GM12878 (cell line): ENCODE results near the gene HOOK2. TPM values are rescaled to one million over a fixed set of nuclear protein-coding genes. Genes with fewer than 3 reads are reported as not detected.
A peak's percentile ranks its signal among the peaks of the same experiment; 100 is the strongest.

Experiments
- BCLAF1 ChIP-seq: fragments of 450-650 bp; IDR thresholded peaks from 2 replicates; pipeline ENCODE4 v1.6.1; 2017; ENCODE audit warnings: antibody characterized with exemption, mild to moderate bottlenecking, moderate library complexity
- CBX5 ChIP-seq: sonication (generic); IDR thresholded peaks from 2 replicates; pipeline ENCODE4 v1.6.1; 2016; ENCODE audit warnings: low read depth, moderate library complexity, mild to moderate bottlenecking, inconsistent platforms
- CEBPB ChIP-seq, 2 experiments: fragments of 150-350 bp in 1 of 2; IDR thresholded peaks; 2 replicates each; pipeline ENCODE4 v1.6.1; 2012 to 2014; ENCODE audit warnings: low read depth in 2 of 2, low read length in 2 of 2, borderline replicate concordance in 1 of 2, inconsistent platforms in 1 of 2
- E2F8 ChIP-seq: fragments of 450-650 bp; IDR thresholded peaks from 2 replicates; pipeline ENCODE4 v1.6.1; 2018; ENCODE audit warnings: mild to moderate bottlenecking, low read depth, moderate library complexity; ENCODE audit not compliant: partially characterized antibody
- EZH2 ChIP-seq: IDR thresholded peaks from 2 replicates; pipeline ENCODE4 v1.6.1; 2012; ENCODE audit warnings: low read depth, mild to moderate bottlenecking, control low read depth, inconsistent platforms, low read length, borderline replicate concordance; ENCODE audit not compliant: control insufficient read depth
- GABPA ChIP-seq: IDR thresholded peaks from 2 replicates; pipeline ENCODE4 v1.6.1; 2014; ENCODE audit warnings: antibody characterized with exemption, low read depth, mild to moderate bottlenecking, inconsistent platforms
- HDGF ChIP-seq: fragments of 450-650 bp; IDR thresholded peaks from 2 replicates; pipeline ENCODE4 v1.6.1; 2016; ENCODE audit warnings: antibody characterized with exemption
- IKZF1 ChIP-seq: fragments of 450-650 bp; conservative IDR thresholded peaks from 2 replicates; pipeline ENCODE4 v1.6.1; 2017; ENCODE audit warnings: antibody characterized with exemption, mild to moderate bottlenecking
- KDM1A ChIP-seq: fragments of 200-600 bp; sonication (generic); IDR thresholded peaks from 2 replicates; pipeline ENCODE4 v1.6.1; 2016; ENCODE audit warnings: borderline replicate concordance
- KLF5 ChIP-seq: fragments of 450-650 bp; IDR thresholded peaks from 2 replicates; pipeline ENCODE4 v1.6.1; 2014; ENCODE audit warnings: mild to moderate bottlenecking; ENCODE audit not compliant: partially characterized antibody
- MLLT1 ChIP-seq: fragments of 450-650 bp; IDR thresholded peaks from 2 replicates; pipeline ENCODE4 v1.6.1; 2016; ENCODE audit warnings: mild to moderate bottlenecking
- MTA3 ChIP-seq: IDR thresholded peaks from 2 replicates; pipeline ENCODE4 v1.6.1; 2012; ENCODE audit warnings: low read length, inconsistent platforms, borderline replicate concordance
- POLR2A ChIP-seq: IDR thresholded peaks from 2 replicates; pipeline ENCODE4 v1.6.1; 2011; ENCODE audit warnings: low read depth, mild to moderate bottlenecking, low read length
- RUNX3 ChIP-seq: IDR thresholded peaks from 2 replicates; pipeline ENCODE4 v1.6.1; 2012; ENCODE audit warnings: low read length, inconsistent platforms
- SMC3 ChIP-seq: IDR thresholded peaks from 2 replicates; pipeline ENCODE4 v1.6.1; 2011; ENCODE audit warnings: low read length, improper control_type of control experiment, borderline replicate concordance
- STAT3 ChIP-seq: IDR thresholded peaks from 2 replicates; pipeline ENCODE4 v1.6.1; 2011; ENCODE audit warnings: low read depth, low read length, improper control_type of control experiment
- TBL1XR1 ChIP-seq: IDR thresholded peaks from 2 replicates; pipeline ENCODE4 v1.6.1; 2012; ENCODE audit warnings: low read depth, low read length, improper control_type of control experiment
- TCF12 ChIP-seq: IDR thresholded peaks from 2 replicates; pipeline ENCODE4 v1.6.1; 2011; ENCODE audit warnings: low read depth, mild to moderate bottlenecking, low read length
- TCF3 ChIP-seq: IDR thresholded peaks from 2 replicates; pipeline ENCODE4 v1.6.1; 2012; ENCODE audit warnings: low read depth, mild to moderate bottlenecking, low read length, borderline replicate concordance; ENCODE audit not compliant: insufficient read depth
- polyA plus RNA-seq, 11 experiments: library from polyadenylated mRNA; depleted of rRNA in 4 of 11; unstranded in 6 of 11; stranded (reverse) in 5 of 11; fragments of >200 nt; fragmentation: Nextera tagmentation in 4 of 11; fragmentation: Illumina TruSeq in 1 of 11; extraction: Ambion mirVana in 4 of 11; extraction: Trizol in 1 of 11; gene quantifications; 1 replicate in 1 of 11; 2 replicates in 10 of 11; pipeline versions ENCODE4 v1.2.1 to v1.2.3, GENCODE V29; 2011 to 2016; ENCODE audit warnings: inconsistent platforms in 2 of 11, missing spikeins in 2 of 11, low read depth in 1 of 11
- total RNA-seq, 4 experiments: library from RNA; depleted of rRNA in 3 of 4; stranded (reverse); fragments of >200 nt in 3 of 4; fragmentation: Illumina TruSeq in 1 of 4; extraction: Trizol in 1 of 4; gene quantifications; 2 replicates each; pipeline versions ENCODE4 v1.2.1 to v1.2.3, GENCODE V29; 2013 to 2021

HOOK2 gene
- total and polyA plus RNA-seq, 10 of the 15 experiments (the other 5 are each of a cell fraction or from before 2014, with no cell fraction given): 1.5 to 9.6 (median 6.2) TPM

- TF ChIP-seq POLR2A (peak; percentile 37; the same call in 1 of the 2 replicates), KDM1A (no peak), CEBPB (IDR thresholded peaks at IDR 0.05; ENCODE audit: borderline replicate concordance in 1 of 2, low read depth in 2 of 2, low read length in 2 of 2) (no peak), BCLAF1 (no peak), E2F8 (no peak), CBX5 (no peak), EZH2 (no peak), STAT3 (no peak), TCF12 (peak; percentile 89; the same call in 1 of the 2 replicates), MLLT1 (no peak), IKZF1 (0 out of 2 replicates have a peak, but pooled peaks have one; percentile 24), SMC3 (peak; percentile 6; the same call in 1 of the 2 replicates), RUNX3 (no peak), HDGF (no peak), GABPA (no peak), TBL1XR1 (no peak), TCF3 (peak; percentile 84; the same call in 1 of the 2 replicates), KLF5 (no peak), MTA3 (no peak)
Observed at GRCh38 chr19:12769689-12770088, 5.7 kb downstream of the HOOK2 start (continued).
